Measurements from ENCODE around the gene THRAP3.

THRAP3 gene

GRCh38 chr1:36351227-36351977 lies 127.2 kb downstream of the THRAP3 start:
- no peak for DNase-seq (ENCODE audit: low read depth in 2 of 2)

GRCh38 chr1:36352125-36352909 lies 128.1 kb downstream of the THRAP3 start:
- DNase-seq (ENCODE audit: low read depth in 2 of 2) = no peak

- DNase-seq (ENCODE audit: low read depth in 2 of 2) = no peak
These were observed 129.0 kb downstream of the THRAP3 start for GRCh38 chr1:36352910-36353878.

- no peak for DNase-seq (ENCODE audit: low read depth in 2 of 2)
These were observed 130.2 kb downstream of the THRAP3 start for GRCh38 chr1:36354486-36354885.

All from stimulated activated CD4-positive, alpha-beta T cell treated with anti-CD3 and anti-CD28 coated beads, Interleukin-1b, Interleukin-23, amount 100 ng/mL, for 1 hour (primary cell).